HG02885 (cell line): ENCODE results near the gene LYSMD2.

Experiments used
- ATAC-seq: cut with Tn5 transposase; IDR thresholded peaks from one replicate; pipeline ENCODE4 v1.9.1; 2021; ENCODE audit warnings: mild to moderate bottlenecking; ENCODE audit not compliant: unreplicated experiment, poor library complexity

LYSMD2 gene

DNA sequence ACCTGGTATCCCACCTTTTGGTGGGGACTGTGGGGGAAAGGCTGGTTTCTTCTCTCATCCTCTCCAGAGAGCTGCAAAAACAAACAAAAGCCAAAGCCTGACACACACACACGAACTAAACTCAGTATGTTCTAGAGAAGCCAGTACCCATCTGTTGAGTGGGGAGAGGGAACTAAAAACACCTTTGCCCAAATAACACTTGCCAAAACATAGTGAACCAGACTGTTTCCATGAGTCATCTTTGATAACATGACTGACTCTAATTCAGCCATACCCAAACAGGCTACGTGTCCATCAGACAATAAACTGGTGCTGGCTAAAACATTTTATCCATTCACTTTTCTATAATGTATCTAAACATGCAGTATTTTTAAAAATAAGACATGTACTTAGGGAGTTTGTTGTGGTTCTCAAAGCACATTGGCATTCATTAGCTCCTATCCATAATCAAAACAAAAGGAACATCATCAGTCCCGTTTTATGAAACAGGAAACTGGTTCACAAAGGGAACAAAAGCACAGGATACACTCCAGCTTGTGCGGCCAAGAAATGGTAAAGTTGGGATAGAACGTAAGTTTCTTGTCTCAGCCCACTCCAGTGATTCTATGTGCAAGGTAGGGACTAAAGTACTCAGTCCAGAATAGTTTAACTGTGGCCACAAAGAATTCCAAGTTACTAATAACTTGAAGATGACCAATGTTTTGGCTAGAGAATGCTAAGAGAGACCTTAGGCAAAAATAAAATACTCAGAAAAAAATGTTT lies 16.1 kb downstream of the LYSMD2 start:
- no peak for ATAC-seq

DNA sequence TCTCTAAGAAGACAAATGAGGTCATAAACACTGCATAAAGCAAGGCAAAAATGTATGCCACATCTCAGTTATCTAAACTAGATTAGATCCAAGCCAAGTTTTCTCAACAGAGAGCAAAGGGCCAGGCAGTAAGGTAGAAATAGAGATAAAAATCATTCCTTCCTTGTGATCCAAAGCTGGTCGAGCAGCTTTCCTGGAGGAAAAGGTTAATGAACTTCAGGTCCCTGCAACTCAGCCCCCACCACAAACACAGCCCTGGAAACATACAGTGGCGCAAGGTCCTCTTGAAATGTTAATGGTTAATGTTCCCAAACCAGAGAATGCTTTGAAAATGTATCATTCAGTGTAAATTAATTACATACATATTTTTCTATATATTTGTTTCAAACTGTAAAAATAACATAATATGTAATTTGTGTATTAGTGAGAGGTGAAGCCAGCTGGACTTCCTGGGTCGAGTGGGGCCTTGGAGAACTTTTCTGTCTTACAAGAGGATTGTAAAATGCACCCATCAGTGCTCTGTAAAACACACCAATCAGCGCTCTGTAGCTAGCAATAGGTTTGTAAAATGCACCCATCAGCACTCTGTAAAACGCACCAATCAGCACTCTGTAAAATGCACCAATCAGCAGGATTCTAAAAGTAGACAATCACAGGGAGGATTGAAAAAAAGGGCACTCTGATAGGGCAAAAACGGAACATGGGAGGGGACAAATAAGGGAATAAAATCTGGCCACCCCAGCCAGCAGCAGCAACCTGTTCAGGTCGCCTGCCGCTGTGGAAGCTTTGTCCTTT lies 17.1 kb downstream of the LYSMD2 start:
- ATAC-seq, result no peak

DNA sequence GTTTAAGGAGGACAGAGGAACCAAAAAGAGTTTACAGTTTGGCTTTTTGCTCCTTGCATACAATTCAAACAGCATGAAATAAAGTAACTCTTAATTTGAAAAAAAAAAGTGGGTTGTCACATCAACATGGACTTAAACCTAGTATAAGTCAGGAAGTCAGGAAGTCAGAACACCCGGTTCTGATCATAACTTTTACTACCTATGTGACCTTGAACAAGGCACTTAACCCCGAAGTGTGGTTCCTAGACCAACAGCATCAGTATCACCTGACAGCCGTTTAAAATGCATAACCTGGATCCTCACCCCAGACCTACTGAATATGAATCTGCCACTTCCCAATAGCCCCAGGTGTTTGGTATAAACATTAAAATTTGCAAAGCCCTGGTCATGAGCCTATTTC lies 18.7 kb downstream of the LYSMD2 start:
- no peak for ATAC-seq

DNA sequence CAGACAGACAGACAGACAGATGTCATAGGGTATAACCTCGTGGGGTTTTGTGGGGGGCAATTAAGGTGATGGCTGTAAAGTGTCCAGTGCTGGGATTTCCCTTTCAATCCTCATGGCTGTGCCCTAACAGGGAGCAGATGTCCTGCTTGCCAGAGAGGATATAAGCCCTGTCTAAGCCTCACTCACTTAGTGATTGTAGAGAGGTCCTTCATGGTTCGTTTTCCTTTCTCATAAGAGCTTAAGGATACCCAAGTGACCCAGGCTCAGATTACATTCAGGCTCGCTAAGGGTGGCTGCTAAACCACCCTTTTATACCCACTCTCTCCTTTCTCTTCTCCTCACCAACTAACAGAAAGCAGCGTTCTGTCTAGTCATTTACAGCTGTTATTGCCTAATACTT lies 19.2 kb downstream of the LYSMD2 start:
- no peak for ATAC-seq

DNA sequence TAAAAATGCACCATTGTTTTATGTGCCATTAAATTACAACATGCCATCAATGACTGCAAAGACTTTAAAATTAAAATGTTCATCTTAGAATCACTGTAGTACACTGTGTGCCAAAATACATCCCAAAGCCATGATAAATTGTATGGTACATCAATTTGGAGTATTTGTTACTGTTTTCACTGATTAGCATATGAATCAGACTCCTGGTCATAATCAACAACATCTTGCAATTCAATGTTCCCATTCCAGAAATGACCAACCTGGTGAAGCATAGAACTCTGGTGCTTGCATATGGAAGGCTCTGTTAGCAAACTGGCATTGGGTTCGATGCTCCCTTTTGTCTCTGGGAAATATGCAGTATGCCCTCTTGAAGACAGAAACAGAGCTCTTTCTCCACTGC lies 22.5 kb downstream of the LYSMD2 start:
- ATAC-seq, result no peak

DNA sequence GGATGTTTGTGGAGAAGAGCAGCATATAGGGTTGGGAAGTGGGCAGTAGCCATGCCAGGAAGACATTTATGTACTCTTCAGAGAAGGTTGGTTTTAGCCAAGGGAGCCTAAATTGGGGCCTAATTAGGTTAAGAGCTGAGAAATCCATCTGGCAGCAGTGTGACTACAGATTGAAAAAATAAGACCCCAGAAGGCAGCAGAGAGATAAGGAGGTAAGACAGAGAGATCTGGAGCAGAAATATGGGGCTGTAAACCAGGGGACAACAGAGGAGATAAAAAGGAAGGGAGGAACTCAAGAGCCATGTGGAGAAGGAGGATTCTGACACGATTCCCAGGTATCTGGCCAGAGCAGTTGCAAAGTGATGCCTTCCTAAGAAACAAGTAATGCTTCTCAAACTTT lies 23.3 kb downstream of the LYSMD2 start:
- ATAC-seq, result no peak

DNA sequence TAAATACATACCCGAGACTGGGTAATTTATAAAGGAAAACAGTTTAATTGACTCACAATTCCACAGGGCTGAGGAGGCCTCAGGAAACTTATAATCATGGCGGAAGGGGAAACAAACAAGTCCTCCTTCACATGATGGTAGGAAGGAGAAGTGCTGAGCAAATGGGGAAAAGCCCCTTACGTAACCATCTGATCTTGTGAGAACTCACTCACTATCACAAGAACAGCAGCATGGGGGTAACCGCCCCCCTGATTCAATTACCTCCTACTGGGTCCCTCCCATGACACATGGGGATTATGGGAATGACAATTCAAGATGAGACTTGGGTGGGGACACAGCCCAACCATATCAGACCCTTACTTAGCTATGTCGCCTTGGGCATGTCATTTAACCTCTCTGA lies 28.4 kb downstream of the LYSMD2 start:
- no peak for ATAC-seq

DNA sequence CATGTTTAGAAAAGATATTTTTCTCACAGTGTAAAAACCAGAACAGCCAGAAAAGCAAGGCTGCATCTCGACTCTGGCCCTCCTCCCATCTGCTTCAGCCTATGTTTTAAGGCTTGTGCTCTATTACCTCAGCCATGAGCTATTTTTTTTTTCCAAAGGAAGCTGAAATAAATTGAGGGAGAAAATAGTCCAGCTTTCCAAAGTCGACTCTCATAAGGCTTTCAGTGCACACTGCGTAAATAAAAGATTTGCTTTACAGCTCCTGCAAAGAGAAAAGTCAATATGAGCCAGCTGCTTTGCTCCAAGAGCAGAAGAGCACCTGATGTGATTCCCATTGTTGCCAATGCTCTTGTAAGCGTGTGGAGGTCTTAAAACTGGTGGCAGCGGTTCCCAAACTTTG lies 29.4 kb downstream of the LYSMD2 start:
- no peak for ATAC-seq

DNA sequence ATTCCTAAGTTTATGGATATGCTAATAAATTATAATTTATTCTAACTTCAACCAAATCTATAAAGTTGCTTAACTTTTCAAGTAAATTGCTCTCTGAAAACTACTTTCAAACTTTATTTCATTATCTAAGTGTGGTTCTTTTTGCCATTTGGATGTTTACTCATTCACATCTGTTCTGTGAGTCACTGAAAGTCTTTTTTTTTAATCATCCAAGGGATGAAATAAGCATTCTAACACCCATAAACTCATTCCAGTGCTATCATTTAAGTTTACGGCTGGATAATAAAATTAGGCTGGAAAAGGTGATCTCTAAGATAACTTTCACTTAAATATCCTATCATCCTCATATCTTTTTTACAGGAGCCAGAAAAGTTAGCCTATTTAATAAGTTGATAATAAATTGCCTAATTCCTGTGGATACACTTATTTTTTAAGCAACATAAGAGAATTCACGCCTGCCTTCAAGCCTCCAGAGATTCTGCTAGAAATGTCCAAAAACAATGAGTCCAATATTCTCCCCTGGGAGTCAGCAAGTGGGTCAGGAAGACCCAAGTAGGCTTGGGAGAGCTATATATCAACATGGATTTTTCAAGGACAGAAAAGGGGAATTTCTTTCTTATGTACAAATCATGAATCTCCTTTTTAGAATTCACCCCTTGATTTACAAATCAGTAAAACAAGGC lies 30.4 kb downstream of the LYSMD2 start:
- ATAC-seq, result no peak

DNA sequence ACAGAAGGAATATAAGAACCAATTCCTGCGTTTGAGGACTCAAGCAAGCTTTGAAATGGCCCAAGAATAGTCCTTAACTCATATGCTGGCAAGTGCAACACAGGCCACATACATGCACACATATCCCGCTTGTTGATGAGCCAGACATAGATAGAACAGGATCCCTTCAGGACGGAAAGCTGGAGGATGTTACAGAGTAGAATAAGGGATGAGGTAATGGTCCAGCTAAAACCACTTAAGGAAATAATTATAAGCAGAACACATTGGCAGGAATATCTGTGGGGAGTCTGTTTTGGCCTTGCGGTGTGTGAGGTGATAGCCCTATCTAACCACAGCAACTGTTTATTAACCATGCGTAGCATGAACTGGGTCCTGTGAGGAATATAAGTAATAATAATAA lies 31.2 kb downstream of the LYSMD2 start:
- ATAC-seq, result no peak

DNA sequence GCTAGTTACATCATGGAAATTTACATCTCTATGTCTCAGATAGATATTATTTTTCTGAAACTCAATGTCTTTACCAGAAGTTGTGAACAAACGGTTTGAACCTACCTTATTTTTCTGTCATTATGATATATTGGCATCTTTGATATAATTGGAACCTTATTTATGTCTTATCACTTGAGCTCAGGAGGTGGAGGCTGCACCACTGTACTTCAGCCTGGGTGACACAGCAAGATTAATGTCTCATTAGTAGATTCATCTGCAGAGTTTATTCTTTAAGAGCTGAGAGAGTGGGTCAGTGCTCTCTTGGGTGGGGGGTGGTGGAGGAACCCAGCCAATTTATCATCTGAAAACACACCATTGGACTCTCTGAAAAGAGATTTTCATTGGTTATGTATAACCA lies 34.7 kb downstream of the LYSMD2 start:
- ATAC-seq, result no peak

DNA sequence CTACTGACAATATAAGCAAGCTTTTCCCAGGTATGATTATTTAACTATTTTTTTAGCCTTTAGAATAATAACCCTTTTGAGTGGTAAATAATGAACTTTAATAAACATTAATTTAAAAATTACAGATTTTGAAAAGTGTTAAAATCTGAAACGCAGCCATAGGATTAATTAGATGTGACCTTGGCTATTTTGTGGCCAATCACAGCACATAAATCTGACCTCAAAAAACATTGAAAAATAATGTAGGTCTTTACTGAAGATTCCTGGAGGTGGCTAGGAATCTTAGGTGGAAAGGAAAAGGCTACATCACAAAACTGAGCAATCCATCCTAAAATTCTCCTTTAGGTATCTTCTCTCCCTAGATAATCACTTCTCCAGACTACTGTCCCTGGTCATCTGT lies 38.1 kb downstream of the LYSMD2 start:
- ATAC-seq, result no peak

DNA sequence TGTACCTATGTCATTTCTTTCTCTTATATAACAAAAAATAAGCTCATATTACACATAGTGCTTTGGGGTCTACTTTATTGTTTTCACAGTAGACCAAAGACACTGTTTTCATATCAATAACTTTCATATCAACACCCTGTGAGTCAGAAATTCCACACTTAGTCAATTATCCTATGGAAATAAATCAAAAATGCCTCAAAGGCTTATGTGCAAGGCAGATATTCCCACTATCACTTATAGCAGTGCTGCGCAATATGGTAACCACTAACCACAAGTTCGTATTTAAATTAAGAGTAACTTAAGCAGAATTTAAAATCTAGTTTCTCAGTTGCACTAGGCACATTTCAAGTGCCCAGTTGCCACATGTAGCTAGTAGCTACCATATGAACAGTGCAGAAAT lies 40.3 kb downstream of the LYSMD2 start:
- ATAC-seq, result no peak

DNA sequence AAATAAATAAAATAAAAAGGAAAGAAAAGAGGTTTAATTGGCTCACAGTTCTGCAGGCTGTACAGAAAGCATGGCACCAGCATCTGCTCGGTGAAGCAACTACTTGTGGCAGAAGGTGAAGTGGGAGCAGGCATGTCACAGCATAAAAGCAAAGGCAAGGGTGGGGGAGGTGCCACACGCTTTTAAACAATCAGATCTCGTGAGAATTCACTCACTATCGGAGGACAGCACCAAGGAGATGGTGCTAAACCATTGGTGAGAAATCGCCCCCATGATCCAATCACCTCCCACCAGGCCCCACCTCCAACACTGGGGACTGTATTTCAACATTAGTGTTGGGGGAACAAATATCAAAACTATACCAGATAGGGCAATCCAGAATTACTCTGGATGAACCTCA lies 40.9 kb downstream of the LYSMD2 start:
- no peak for ATAC-seq

DNA sequence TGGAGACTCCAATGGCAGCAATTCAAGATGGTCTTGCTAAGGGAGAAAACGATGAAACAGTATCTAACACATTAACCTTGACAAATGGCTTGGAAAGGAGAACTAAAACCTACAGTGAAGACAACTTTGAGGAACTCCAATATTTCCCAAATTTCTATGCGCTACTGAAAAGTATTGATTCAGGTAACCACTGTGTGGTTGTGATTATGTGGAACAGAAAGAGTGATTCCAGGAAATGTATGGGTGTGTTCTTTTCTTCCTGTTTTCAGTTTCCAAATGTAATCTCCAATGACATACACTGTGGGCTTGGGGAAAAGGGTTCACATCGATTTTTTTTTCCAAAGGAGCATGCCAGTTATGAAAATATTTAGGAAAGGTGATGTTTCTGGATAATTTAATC lies 45.3 kb downstream of the LYSMD2 start:
- no peak for ATAC-seq

DNA sequence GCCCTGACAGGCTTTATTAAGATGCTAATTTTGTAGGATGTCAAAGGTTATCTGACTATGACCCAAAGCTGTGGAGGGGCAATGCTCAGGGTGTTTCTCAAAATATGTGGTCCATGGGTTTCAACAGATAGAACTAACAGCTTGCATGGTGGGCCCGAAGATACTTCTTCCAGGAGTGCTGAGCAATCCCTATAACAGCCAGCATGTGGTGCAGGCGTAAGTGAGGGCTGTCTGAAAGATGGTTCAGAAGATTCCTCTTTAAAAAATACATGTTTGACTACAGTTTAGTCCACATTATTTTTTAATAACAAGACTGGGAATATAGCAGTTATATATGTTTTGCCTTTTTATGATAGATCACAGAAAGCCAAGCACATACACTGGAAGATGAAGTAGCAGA lies 48.6 kb downstream of the LYSMD2 start:
- no peak for ATAC-seq

DNA sequence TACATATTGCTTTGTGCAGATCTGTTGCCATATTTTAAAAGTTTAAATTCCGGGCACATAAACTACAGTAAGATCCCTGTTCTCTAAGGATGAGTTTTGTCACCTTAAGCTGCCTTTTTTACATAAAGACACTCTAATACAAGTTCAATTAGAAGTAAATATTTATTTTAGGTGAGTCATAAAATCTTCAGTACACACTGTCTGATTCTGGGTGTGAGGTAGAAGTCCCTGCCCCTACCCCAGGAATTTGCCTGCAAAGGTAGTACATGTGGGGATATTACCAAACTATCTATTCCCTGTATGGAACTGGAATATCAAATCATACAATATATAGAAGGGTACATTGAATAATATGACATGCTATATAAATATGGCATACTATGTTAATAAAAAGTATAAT lies 49.9 kb downstream of the LYSMD2 start:
- ATAC-seq, result no peak

DNA sequence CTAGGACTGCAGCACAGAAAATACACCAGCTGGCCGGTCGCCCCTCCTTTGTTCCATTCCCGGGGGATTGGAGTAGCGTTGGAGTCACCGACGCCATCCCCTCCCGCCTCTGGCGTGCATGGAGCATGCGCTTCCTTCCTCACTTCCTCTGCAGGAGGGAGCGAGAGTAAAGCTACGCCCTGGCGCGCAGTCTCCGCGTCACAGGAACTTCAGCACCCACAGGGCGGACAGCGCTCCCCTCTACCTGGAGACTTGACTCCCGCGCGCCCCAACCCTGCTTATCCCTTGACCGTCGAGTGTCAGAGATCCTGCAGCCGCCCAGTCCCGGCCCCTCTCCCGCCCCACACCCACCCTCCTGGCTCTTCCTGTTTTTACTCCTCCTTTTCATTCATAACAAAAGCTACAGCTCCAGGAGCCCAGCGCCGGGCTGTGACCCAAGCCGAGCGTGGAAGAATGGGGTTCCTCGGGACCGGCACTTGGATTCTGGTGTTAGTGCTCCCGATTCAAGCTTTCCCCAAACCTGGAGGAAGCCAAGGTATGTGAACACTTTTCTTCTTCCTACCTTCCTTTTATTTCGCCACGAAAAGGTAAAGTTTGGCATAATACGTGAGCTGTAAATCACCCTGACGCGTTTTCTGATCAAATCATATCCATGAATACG lies 56.0 kb downstream of the LYSMD2 start, which contains the start of gene SCG3:
Gene SCG3, plus strand, starts transcription at position 201 of the 661 bp plus-strand sequence. Its CDS starts 253 bp downstream, at position 454.
- ATAC-seq, result no peak

DNA sequence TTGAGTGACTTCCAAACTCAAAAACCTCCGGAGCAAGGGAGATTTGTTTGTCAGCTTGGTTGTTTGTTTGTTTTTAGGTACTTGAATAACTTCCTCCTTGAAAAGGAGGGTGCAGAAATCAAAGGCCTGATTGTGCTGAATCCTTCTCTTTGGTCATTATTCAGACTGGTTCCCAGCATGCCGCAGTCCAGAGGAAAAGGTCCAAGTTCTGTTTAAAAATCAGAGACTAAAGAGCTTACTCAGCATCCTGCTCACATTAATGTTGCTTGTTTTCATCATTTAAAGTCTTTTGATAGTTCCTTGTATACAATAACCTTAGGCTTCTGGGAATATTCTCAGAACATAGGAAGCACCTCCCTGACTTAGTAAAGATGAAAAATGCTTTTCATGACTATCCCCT lies 57.1 kb downstream of the LYSMD2 start:
- no peak for ATAC-seq

DNA sequence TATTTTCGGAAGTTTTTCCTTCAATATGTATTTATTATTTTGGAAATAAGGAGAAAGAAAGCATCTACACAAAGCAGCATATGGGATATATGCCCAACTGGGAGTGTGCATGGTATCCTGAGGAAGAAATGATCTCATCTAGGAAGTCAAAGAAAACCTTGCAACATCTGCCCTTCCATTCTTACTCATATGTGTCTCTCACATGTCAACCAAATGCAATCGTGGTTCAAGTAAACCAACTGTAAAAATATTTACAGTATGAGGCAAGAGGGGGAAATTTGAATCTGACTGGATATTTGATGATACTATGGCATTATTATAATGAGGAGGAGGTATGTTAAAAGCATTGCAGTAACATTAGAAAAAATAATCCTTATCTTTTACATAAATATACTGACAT lies 59.4 kb downstream of the LYSMD2 start:
- ATAC-seq, result no peak

DNA sequence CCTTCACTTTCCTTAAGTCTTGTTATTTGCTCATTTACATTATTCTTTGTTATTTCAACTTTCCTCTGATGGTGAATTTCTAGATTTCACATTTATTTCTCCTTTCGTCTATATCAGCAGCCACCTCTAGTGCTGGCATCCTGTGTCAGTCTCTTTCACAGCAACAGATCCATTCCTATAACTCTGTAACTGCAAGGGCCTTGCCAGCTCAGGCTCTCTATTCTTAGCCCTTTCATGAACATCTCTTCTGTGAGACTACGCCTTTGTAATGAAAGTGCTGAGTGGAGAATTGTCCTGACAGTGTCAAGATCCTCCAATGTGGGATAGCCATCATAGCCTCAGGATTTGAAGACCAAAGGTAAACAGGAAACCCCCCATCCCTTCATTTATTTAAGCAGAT lies 60.0 kb downstream of the LYSMD2 start:
- ATAC-seq, result no peak
